ENCODE measurements around the gene CDH4.

DNA sequence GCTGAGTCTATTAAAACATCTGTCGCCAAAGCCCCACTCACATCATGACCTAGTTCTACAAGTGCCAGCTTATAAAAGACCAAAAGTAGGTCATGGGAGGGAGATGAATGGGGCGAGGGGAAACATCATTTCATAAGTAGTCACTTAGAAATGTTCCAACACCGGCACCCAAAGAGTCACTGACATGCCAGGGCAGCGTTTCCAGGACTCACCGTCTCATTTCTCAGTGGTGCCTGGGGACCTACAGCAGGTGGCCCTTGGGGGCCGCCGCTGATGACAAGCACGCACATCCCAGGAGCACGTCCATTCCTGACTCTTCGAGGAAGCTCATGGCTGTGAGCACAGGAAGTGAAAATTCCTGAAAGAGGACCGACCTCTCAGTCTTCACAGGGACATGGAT is 260.4 kb downstream of the CDH4 start:
- TF ChIP-seq, protein P1, sequence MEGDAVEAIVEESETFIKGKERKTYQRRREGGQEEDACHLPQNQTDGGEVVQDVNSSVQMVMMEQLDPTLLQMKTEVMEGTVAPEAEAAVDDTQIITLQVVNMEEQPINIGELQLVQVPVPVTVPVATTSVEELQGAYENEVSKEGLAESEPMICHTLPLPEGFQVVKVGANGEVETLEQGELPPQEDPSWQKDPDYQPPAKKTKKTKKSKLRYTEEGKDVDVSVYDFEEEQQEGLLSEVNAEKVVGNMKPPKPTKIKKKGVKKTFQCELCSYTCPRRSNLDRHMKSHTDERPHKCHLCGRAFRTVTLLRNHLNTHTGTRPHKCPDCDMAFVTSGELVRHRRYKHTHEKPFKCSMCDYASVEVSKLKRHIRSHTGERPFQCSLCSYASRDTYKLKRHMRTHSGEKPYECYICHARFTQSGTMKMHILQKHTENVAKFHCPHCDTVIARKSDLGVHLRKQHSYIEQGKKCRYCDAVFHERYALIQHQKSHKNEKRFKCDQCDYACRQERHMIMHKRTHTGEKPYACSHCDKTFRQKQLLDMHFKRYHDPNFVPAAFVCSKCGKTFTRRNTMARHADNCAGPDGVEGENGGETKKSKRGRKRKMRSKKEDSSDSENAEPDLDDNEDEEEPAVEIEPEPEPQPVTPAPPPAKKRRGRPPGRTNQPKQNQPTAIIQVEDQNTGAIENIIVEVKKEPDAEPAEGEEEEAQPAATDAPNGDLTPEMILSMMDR (IDR thresholded peaks at IDR 0.05) = no peak
- TF ChIP-seq EZH2 (IDR thresholded peaks at IDR 0.05; ENCODE audit: borderline replicate concordance, insufficient read depth, low read depth, low read length, poor library complexity, severe bottlenecking) = no peak

Data from B cell (primary cell).